Spleen (tissue), 7 donors: Measurements from ENCODE around the gene MAN2A2.

Experiments
- CTCF ChIP-seq, 11 experiments: fragments of 200-600 bp in 7 of 11; fragments of 450-650 bp in 4 of 11; sonication (generic) in 4 of 11; IDR thresholded peaks in 8 of 11; conservative IDR thresholded peaks in 3 of 11; 1 replicate in 7 of 11; 2 replicates in 4 of 11; pipeline versions ENCODE4 v1.4.0 to v1.8.0; 2016 to 2021; ENCODE audit warnings: antibody characterized with exemption in 11 of 11, inconsistent platforms in 4 of 11, mild to moderate bottlenecking in 1 of 11
- POLR2A ChIP-seq, 3 donors: fragments of 450-650 bp; IDR thresholded peaks; one replicate each; pipeline ENCODE4 v1.5.1; 2017; ENCODE audit warnings: antibody characterized with exemption in 3 of 3, mild to moderate bottlenecking in 1 of 3
- donor health status: DM: no; HTN: no; CAD: no; lungs with moderate emphysema.
- donor health status: DM: no; HTN: no; CAD: no.
- donor health status: DM: no; HTN: no; CAD: no.

- TF ChIP-seq CTCF (IDR thresholded peaks at IDR 0.05 in 8 of 11, conservative IDR thresholded peaks at IDR 0.05 in 3 of 11): no peak
- TF ChIP-seq POLR2A (IDR thresholded peaks at IDR 0.05): no peak
Measured at GRCh38 chr15:90876512-90877170, 26.5 kb upstream of the MAN2A2 start.
